GM18511 (cell line): ENCODE results near the gene TBL2.
"Not testable (repeated sequence)": the region's sequence is repeated elsewhere in the genome, so short reads cannot be mapped to it uniquely, and the experiment has no call there.

Source experiments
- ATAC-seq: cut with Tn5 transposase; IDR thresholded peaks from one replicate; pipeline ENCODE4 v1.9.1; 2021; ENCODE audit warnings: mild to moderate bottlenecking, moderate library complexity; ENCODE audit not compliant: unreplicated experiment

TBL2 gene

GRCh38 chr7:73570977-73571376, 7.4 kb downstream of the TBL2 start:
- ATAC-seq: no peak

- no peak for ATAC-seq
These were observed 7.9 kb downstream of the TBL2 start for GRCh38 chr7:73570521-73570920.

- ATAC-seq: no peak
These were observed 9.3 kb downstream of the TBL2 start for GRCh38 chr7:73569042-73569608.

- ATAC-seq: no peak
These were observed 10.3 kb downstream of the TBL2 start for GRCh38 chr7:73567846-73568685.

- no peak for ATAC-seq
These were observed 11.2 kb downstream of the TBL2 start for GRCh38 chr7:73567140-73567539.

GRCh38 chr7:73566431-73566830, 11.9 kb downstream of the TBL2 start:
- not testable (repeated sequence) for ATAC-seq

GRCh38 chr7:73565675-73566340, 12.6 kb downstream of the TBL2 start:
- ATAC-seq: no peak

GRCh38 chr7:73560109-73560835, 18.1 kb downstream of the TBL2 start:
- ATAC-seq: peak; percentile 30

- ATAC-seq: peak; percentile 56
These were observed 20.8 kb downstream of the TBL2 start, which contains the start of gene BCL7B for GRCh38 chr7:73557397-73558257. TSS of gene BCL7B (minus strand) at chr7:73557690. CDS start at chr7:73557578, 112 bp downstream.

GRCh38 chr7:73557108-73557396, 21.3 kb downstream of the TBL2 start:
- ATAC-seq: peak; percentile 88

GRCh38 chr7:73556208-73557107, 21.9 kb downstream of the TBL2 start:
- ATAC-seq: no peak

- no peak for ATAC-seq
These were observed 22.9 kb downstream of the TBL2 start for GRCh38 chr7:73555411-73555982.

GRCh38 chr7:73550093-73550492, 28.3 kb downstream of the TBL2 start:
- not testable (repeated sequence) for ATAC-seq

GRCh38 chr7:73549176-73549575, 29.2 kb downstream of the TBL2 start:
- ATAC-seq: no peak

GRCh38 chr7:73547841-73548240, 30.5 kb downstream of the TBL2 start:
- no peak for ATAC-seq

- ATAC-seq: no peak
These were observed 33.7 kb downstream of the TBL2 start for GRCh38 chr7:73544678-73545077.

GRCh38 chr7:73541722-73542121, 36.7 kb downstream of the TBL2 start:
- ATAC-seq: no peak

GRCh38 chr7:73539709-73540108, 38.7 kb downstream of the TBL2 start:
- ATAC-seq: no peak

GRCh38 chr7:73538510-73538909, 39.9 kb downstream of the TBL2 start:
- ATAC-seq: not testable (repeated sequence)
